Activated CD8-positive, alpha-beta T cell treated with anti-CD3 and anti-CD28 coated beads for 36 hours (primary cell): ENCODE measurements around the gene RPS19. TPM values are rescaled to one million over a fixed set of nuclear protein-coding genes. Genes with fewer than 3 reads are reported as not detected.

Experiments used
- ATAC-seq: fragments of 200-7000 bp; cut with Tn5 transposase; one replicate; pipeline ENCODE4 v1.10.0; 2021; ENCODE audit warnings: mild to moderate bottlenecking, moderate library complexity
- CTCF ChIA-PET: fragments of 350-600 bp; sonication (Branson Sonifier 250); formaldehyde crosslinking; loops from one replicate; lab custom pipeline; 2021; ENCODE audit warnings: antibody characterized with exemption; lab: Charles Lee
- POLR2A ChIA-PET: fragments of 350-600 bp; sonication (Branson Sonifier 250); formaldehyde crosslinking; loops from one replicate; lab custom pipeline; 2021; ENCODE audit warnings: antibody characterized with exemption; lab: Charles Lee
- DNase-seq: peaks from one replicate; pipeline ENCODE4 v3.0.0-alpha.2; 2020
- H3K27ac Mint-ChIP-seq: one replicate; pipeline ENCODE4 v1.8.0; 2021; ENCODE audit warnings: mild to moderate bottlenecking, mixed read lengths
- H3K27me3 Mint-ChIP-seq: one replicate; pipeline ENCODE4 v1.8.0; 2021; ENCODE audit warnings: mixed read lengths
- H3K36me3 Mint-ChIP-seq: one replicate; pipeline ENCODE4 v1.8.0; 2021; ENCODE audit warnings: low read depth, mixed read lengths
- H3K4me1 Mint-ChIP-seq: one replicate; pipeline ENCODE4 v1.8.0; 2021; ENCODE audit warnings: low read depth, mixed read lengths
- H3K4me3 Mint-ChIP-seq: one replicate; pipeline ENCODE4 v1.8.0; 2021; ENCODE audit warnings: mild to moderate bottlenecking, moderate library complexity, mixed read lengths
- H3K9me3 Mint-ChIP-seq: one replicate; pipeline ENCODE4 v1.8.0; 2021; ENCODE audit warnings: mixed read lengths
- CTCF ChIP-seq: fragments of 200-600 bp; IDR thresholded peaks from one replicate; pipeline ENCODE4 v1.8.0; 2022; ENCODE audit warnings: antibody characterized with exemption, mild to moderate bottlenecking
- intact Hi-C: fragments of 100-400 bp; cut with micrococcal nuclease; formaldehyde crosslinking; loops from one replicate; pipeline ENCODE4 v1.10.0; 2022
- total RNA-seq, 2 experiments: library from RNA; stranded (reverse); gene quantifications; one replicate each; pipeline ENCODE4 v1.2.3, GENCODE V29; 2021

Gene RPS19
- total RNA-seq, 2 experiments from 2014 or later, result 3,454 to 3,479 TPM

- POLR2A ChIA-PET, result interaction anchor here (0.8 to 1.0 kb wide), 2 partner anchors 22 to 37 kb away, joined by 3 read pairs; no protein-coding TSS in a partner anchor
- CTCF ChIA-PET, result interaction anchor here (1.1 kb wide), 1 partner anchor 11 kb away, joined by 3 read pairs; no protein-coding TSS in a partner anchor
- Mint-ChIP-seq H3K36me3 (peaks cover 53% of the 10 kb centered on the region), H3K27ac (peak overlapping the region; percentile 23), H3K4me1 (peaks cover 63% of the 10 kb centered on the region), H3K9me3 (no peaks in the 10 kb centered on the region), H3K4me3 (no peak overlapping the region), H3K27me3 (no peaks in the 10 kb centered on the region)
- DNase-seq, result no peak
- ATAC-seq, result no peak
- intact Hi-C loops, result no loop called here
- TF ChIP-seq CTCF, result no peak
Observed at GRCh38 chr19:41897181-41897580, 37.1 kb downstream of the RPS19 start.

GRCh38 chr19:41897820-41898219 is 37.8 kb downstream of the RPS19 start:
- ChIA-PET CTCF (interaction anchor here (1.1 to 1.2 kb wide), 2 partner anchors 8 to 11 kb away, joined by 3 to 5 read pairs; no protein-coding TSS in a partner anchor), POLR2A (interaction anchor here (0.8 to 1.4 kb wide), 8 partner anchors 9 to 39 kb away, joined by 3 to 10 read pairs (median 3); no protein-coding TSS in a partner anchor)
- Mint-ChIP-seq H3K36me3 (peaks cover 55% of the 10 kb centered on the region), H3K4me3 (no peak overlapping the region), H3K27ac (peak overlapping the region; percentile 23), H3K27me3 (no peaks in the 10 kb centered on the region), H3K9me3 (no peaks in the 10 kb centered on the region), H3K4me1 (peaks cover 61% of the 10 kb centered on the region)
- TF ChIP-seq CTCF, result no peak
- ATAC-seq (no peak), DNase-seq (no peak)
- intact Hi-C loops, result no loop called here

GRCh38 chr19:41898235-41898634 is 38.2 kb downstream of the RPS19 start:
- TF ChIP-seq CTCF, result no peak
- intact Hi-C loops, result no loop called here
- no peak overlapping the region for H3K4me3 Mint-ChIP-seq
- H3K27ac Mint-ChIP-seq, result peak overlapping the region; percentile 46
- peaks cover 53% of the 10 kb centered on the region for H3K36me3 Mint-ChIP-seq
- no peak for DNase-seq
- ATAC-seq, result no peak
- POLR2A ChIA-PET, result interaction anchor here (0.8 to 1.4 kb wide), 6 partner anchors 9 to 39 kb away, joined by 3 to 10 read pairs (median 4); no protein-coding TSS in a partner anchor
- CTCF ChIA-PET, result interaction anchor here (0.8 to 1.2 kb wide), 3 partner anchors 9 to 10 kb away, joined by 3 to 6 read pairs (median 5); no protein-coding TSS in a partner anchor
- H3K27me3 Mint-ChIP-seq, result no peaks in the 10 kb centered on the region
- peaks cover 57% of the 10 kb centered on the region for H3K4me1 Mint-ChIP-seq
- H3K9me3 Mint-ChIP-seq, result no peaks in the 10 kb centered on the region

GRCh38 chr19:41901707-41902360 is 41.8 kb downstream of the RPS19 start:
- ATAC-seq, result peak; percentile 32
- Mint-ChIP-seq H3K4me1 (peaks cover 54% of the 10 kb centered on the region), H3K36me3 (peaks cover 65% of the 10 kb centered on the region), H3K9me3 (no peaks in the 10 kb centered on the region), H3K27me3 (no peaks in the 10 kb centered on the region), H3K4me3 (no peak overlapping the region), H3K27ac (peak overlapping the region; percentile 78)
- intact Hi-C loops, result no loop called here
- no peak for TF ChIP-seq CTCF
- ChIA-PET POLR2A (interaction anchor here (0.7 to 5.7 kb wide), 11 partner anchors 8 to 41 kb away, joined by 3 to 38 read pairs (median 5); partner anchors contain the start of gene RPS19), CTCF (interaction anchor here (0.6 to 1.6 kb wide), 9 partner anchors 7 to 50 kb away, joined by 3 to 5 read pairs (median 3); no protein-coding TSS in a partner anchor)
- DNase-seq, result no peak

- Mint-ChIP-seq H3K27me3 (no peaks in the 10 kb centered on the region), H3K4me3 (no peak overlapping the region), H3K27ac (peak overlapping the region; percentile 57), H3K36me3 (peaks cover 67% of the 10 kb centered on the region), H3K9me3 (no peaks in the 10 kb centered on the region), H3K4me1 (peaks cover 55% of the 10 kb centered on the region)
- intact Hi-C loops, result no loop called here
- POLR2A ChIA-PET, result interaction anchor here (0.8 to 5.7 kb wide), 7 partner anchors 9 to 42 kb away, joined by 3 to 38 read pairs (median 8); partner anchors contain the start of gene RPS19
- no peak for TF ChIP-seq CTCF
- ATAC-seq (no peak), DNase-seq (no peak)
- CTCF ChIA-PET, result interaction anchor here (0.6 to 1.6 kb wide), 4 partner anchors 8 to 49 kb away, joined by 3 to 5 read pairs (median 3); no protein-coding TSS in a partner anchor
Observed at GRCh38 chr19:41902594-41902993, 42.5 kb downstream of the RPS19 start.
